22Rv1 (cell line): ENCODE data around the gene ANKRD30B.
"Not testable (repeated sequence)": the region's sequence is repeated elsewhere in the genome, so short reads cannot be mapped to it uniquely, and the experiment has no call there.

Source experiments
- H3K27ac ChIP-seq: fragments of 450-650 bp; 2 replicates; pipeline ENCODE4 v1.5.1; 2017
- ZFX ChIP-seq: fragments of 450-650 bp; IDR thresholded peaks from 2 replicates; pipeline ENCODE4 v1.6.1; 2017; ENCODE audit warnings: antibody characterized with exemption, borderline replicate concordance
- TF ChIP-seq, protein P1 (sequence below): fragments of 450-650 bp; IDR thresholded peaks from 2 replicates; pipeline ENCODE4 v1.5.1; 2017; ENCODE audit warnings: mild to moderate bottlenecking

ANKRD30B gene, protein sequence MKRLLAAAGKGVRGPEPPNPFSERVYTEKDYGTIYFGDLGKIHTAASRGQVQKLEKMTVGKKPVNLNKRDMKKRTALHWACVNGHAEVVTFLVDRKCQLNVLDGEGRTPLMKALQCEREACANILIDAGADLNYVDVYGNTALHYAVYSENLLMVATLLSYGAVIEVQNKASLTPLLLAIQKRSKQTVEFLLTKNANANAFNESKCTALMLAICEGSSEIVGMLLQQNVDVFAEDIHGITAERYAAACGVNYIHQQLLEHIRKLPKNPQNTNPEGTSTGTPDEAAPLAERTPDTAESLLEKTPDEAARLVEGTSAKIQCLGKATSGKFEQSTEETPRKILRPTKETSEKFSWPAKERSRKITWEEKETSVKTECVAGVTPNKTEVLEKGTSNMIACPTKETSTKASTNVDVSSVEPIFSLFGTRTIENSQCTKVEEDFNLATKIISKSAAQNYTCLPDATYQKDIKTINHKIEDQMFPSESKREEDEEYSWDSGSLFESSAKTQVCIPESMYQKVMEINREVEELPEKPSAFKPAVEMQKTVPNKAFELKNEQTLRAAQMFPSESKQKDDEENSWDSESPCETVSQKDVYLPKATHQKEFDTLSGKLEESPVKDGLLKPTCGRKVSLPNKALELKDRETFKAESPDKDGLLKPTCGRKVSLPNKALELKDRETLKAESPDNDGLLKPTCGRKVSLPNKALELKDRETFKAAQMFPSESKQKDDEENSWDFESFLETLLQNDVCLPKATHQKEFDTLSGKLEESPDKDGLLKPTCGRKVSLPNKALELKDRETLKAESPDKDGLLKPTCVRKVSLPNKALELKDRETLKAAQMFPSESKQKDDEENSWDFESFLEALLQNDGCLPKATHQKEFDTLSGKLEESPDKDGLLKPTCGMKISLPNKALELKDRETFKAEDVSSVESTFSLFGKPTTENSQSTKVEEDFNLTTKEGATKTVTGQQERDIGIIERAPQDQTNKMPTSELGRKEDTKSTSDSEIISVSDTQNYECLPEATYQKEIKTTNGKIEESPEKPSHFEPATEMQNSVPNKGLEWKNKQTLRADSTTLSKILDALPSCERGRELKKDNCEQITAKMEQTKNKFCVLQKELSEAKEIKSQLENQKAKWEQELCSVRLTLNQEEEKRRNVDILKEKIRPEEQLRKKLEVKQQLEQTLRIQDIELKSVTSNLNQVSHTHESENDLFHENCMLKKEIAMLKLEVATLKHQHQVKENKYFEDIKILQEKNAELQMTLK (N-terminal part only)

DNA sequence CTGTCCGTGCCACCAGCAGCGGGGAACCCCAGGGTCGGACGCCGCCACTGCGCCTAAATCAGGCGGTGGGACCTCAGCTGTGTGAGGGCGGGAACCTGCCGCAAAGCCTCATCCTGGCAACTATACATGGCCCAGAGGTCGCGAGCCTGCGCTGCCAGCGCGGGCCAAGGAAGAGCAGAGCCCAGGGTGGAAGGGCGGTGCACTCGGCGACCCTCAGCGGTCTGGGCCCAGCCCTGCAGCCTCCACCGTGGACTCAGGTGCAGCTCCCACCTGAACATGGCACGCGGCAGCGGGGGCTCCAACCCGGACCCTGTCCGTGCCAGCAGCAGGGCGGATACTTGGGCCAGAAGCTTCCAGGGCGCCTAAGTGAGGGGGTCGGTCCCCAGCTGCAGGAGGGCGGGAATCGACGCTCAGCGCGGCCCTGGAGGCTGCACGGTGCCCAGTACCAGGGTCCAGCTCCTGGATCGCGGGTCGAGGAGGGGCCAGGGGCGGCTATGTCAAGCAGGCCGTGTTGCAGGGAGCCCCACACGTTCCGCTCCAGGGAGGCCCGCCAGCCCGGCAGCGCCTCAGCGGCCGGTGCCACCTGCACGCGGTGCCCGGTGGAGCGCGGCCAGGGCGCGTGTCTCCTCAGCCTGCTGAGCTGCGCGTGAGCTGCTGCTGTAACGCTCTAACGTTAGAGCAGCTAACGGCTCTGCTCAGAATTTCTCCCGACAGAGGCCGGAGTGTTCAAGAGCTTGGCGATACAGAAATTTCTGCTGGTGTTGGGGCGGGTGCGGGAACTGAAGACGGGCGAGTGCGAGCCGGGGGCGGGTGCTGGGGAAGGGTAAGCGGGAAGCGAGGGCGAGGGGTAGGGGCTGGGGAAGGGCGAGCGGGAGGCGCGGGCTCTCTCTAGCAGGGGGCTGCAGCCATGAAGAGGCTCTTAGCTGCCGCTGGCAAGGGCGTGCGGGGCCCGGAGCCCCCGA lies at the start of gene ANKRD30B:
ANKRD30B (plus strand) TSS at position 660 of the 962 bp plus-strand sequence; CDS start at position 908, 248 bp downstream.
- TF ChIP-seq, protein P1, sequence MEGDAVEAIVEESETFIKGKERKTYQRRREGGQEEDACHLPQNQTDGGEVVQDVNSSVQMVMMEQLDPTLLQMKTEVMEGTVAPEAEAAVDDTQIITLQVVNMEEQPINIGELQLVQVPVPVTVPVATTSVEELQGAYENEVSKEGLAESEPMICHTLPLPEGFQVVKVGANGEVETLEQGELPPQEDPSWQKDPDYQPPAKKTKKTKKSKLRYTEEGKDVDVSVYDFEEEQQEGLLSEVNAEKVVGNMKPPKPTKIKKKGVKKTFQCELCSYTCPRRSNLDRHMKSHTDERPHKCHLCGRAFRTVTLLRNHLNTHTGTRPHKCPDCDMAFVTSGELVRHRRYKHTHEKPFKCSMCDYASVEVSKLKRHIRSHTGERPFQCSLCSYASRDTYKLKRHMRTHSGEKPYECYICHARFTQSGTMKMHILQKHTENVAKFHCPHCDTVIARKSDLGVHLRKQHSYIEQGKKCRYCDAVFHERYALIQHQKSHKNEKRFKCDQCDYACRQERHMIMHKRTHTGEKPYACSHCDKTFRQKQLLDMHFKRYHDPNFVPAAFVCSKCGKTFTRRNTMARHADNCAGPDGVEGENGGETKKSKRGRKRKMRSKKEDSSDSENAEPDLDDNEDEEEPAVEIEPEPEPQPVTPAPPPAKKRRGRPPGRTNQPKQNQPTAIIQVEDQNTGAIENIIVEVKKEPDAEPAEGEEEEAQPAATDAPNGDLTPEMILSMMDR: no peak
- TF ChIP-seq ZFX: no peak
- peak within 1 kb of the TSS; percentile 57 for H3K27ac ChIP-seq

DNA sequence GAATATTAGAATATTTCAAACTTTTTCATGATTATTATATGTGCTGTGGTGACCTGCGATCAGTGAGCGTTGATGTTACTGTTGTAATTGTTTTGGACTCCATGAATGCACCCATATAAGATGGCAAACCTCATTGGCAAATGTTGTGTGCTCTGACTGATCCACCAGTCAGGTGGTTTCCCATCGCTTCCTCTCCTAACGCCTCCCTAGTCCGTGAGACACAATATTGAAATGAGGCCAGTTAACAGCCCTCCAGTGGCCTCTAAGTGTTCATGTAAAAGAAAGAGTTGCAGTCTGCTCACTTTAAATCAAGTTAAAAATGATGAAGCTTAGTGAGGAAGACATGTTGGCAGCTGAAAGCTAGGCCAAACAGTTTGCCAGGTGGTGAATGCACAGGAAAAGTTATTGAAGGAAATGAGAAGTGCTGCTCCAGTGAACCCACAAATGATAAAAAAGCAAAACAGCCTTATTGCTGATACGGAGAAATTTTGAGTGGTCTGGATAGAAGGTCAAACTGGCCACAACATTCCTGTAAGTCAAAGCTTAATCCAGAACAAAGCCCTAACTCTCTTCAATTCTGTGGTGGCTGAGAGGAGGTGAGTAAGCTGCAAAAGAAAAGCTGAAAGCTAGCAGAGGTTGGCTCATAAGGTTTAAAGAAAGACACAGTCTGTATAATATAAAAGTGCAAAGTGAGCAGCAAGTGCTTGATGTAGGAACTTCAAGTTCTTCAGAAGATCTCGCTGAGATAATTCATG lies 46.5 kb upstream of the ANKRD30B start:
- H3K27ac ChIP-seq: not testable (repeated sequence)

DNA sequence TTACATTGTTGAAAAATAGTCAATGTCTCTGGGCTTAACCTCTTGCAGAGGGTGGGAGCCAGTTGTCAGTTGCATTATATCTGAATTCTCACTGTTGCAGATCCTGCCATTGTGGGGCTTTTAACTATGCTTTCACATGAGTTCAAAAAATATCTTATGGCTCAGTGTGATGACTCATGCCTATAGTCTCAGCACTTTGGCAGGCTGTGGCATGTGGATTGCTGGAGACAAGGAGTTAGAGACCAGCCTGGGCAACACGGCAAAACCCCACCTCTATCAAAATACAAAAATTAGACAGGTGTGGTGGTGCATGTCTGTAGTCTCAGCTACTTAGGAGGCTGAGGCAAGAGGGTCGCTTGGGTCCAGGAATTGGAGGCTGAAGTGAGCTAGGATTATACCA lies 38.2 kb upstream of the ANKRD30B start:
- H3K27ac ChIP-seq: not testable (repeated sequence)

DNA sequence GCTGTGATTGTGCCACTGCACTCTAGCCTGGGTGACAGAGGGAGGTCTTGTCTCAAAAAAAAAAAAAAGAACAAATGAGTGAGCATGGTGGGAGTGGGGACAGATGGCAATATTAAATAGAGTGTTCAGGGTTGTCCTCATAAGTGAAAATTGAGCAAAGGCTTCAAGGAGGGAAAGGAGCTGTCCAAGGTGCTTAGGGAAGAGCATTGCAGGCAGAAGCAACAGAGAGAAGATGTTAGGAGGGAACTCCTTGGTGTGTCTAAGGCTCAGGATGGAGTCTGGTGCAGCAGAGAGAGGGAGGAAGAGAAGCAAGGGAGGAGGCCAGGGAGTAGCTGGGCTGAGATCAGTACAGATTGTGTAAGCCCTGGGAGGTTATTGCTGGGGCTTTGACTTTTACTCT lies 26.4 kb upstream of the ANKRD30B start:
- not testable (repeated sequence) for H3K27ac ChIP-seq

DNA sequence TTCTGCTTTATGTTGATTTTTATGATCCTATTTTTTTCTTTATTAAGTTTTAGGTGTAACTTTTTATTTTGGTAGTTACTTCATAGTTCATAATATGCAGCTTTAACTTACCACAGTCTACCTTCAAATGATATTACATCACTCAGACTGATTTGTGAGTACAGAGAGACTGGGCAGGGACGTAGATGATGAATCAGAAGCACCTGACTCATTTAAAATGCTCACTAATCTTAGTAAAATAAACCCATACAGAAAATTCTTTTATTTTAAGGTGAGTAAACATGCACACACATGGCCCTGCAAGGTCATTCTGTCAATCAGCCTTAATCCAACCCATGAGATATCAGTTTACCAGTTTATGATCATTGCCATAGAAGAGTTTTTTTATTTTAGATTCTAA lies 8.9 kb upstream of the ANKRD30B start:
- not testable (repeated sequence) for H3K27ac ChIP-seq

DNA sequence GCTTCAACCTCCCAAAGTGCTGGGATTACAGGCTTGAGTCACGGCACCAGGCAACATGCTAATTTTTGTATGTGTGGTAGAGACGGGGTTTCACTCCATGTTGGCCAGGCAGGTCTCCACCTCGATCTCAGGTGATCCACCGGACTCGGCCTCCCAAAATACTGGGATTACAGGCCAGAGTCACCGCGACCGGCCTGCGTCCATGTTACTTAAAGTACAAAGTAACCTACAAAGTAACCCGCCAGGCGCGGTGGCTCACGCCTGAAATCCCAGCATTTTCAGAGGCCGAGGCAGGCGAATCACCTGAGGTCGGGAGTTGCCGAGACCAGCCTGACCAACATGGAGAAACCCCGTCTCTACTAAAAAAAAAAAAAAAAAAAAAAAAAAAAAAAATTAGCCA lies 1.1 kb upstream of the ANKRD30B start:
- H3K27ac ChIP-seq: no peak overlapping the region
- TF ChIP-seq ZFX: no peak
- TF ChIP-seq, protein P1: no peak

DNA sequence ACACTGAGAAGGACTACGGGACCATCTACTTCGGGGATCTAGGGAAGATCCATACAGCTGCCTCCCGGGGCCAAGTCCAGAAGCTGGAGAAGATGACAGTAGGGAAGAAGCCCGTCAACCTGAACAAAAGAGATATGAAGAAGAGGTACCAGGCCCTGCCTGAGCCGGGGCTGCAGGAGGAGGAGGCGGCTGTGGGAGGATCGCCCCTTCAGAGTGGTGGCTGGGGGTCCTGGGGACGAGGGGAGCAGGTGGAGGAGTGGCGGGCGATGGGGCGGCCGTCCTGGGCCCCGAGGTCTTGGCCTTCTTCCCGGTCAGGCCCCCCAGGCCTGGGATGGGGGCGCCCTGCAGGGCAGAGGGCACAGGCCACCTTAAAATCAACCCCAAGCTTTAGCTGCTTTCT lies 524 bp downstream of the ANKRD30B start:
- TF ChIP-seq, protein P1: no peak
- TF ChIP-seq ZFX: no peak
- H3K27ac ChIP-seq: peak overlapping the region; percentile 57

DNA sequence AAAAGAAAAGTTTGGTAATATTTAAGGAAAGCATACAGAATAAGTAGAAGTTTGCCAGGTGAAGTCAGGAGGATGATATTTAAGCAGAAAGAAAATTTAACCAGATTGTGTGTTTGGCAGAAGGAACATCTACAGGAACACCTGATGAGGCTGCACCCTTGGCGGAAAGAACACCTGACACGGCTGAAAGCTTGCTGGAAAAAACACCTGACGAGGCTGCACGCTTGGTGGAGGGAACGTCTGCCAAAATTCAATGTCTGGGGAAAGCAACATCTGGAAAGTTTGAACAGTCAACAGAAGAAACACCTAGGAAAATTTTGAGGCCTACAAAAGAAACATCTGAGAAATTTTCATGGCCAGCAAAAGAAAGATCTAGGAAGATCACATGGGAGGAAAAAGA lies 15.6 kb downstream of the ANKRD30B start:
- not testable (repeated sequence) for H3K27ac ChIP-seq

DNA sequence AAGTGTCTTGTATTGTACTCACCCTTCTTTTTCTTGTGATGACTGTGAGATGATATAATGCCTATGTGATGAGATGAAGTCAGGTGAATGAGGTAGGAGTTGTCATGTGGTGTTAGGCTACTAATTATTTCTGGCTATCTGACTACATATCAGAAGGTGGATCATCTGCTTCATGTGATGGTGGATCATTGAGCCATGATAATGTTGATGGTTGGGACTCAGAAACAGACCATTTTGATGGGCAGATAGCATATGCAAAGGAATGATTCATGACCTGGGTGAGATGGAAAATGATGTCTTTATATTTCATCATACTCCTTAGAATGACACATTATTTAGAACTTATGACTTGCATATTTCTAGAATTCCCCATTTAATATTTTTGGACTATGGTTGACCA lies 19.5 kb downstream of the ANKRD30B start:
- no peak overlapping the region for H3K27ac ChIP-seq
- TF ChIP-seq, protein P1: no peak
- no peak for TF ChIP-seq ZFX
